GM12892 (cell line): ENCODE results near the gene DISP3.

ENCODE experiments used
- DNase-seq: peaks from one replicate; pipeline ENCODE4 v3.0.0; 2011; ENCODE audit not compliant: insufficient read length
- FAIRE-seq: peaks from 2 replicates; lab custom pipeline; 2011; peaks lifted over from hg19 to GRCh38; lab: Jason Lieb, UNC
- POLR2A ChIP-seq: IDR thresholded peaks from 2 replicates; pipeline ENCODE4 v1.6.1; 2011; ENCODE audit warnings: low read depth, low read length, control low read depth
- POLR2AphosphoS5 ChIP-seq: IDR thresholded peaks from 2 replicates; pipeline ENCODE4 v1.6.1; 2011; ENCODE audit warnings: low read depth, low read length, control low read depth
- TAF1 ChIP-seq: IDR thresholded peaks from 2 replicates; pipeline ENCODE4 v1.6.1; 2011; ENCODE audit warnings: low read depth, mild to moderate bottlenecking, control low read depth, low read length, borderline replicate concordance

DISP3 gene

GRCh38 chr1:11482198-11482597, 3.2 kb downstream of the DISP3 start:
- DNase-seq, result no peak
- no peak for FAIRE-seq
- TF ChIP-seq POLR2A (no peak), TAF1 (no peak), POLR2AphosphoS5 (no peak)

DNA sequence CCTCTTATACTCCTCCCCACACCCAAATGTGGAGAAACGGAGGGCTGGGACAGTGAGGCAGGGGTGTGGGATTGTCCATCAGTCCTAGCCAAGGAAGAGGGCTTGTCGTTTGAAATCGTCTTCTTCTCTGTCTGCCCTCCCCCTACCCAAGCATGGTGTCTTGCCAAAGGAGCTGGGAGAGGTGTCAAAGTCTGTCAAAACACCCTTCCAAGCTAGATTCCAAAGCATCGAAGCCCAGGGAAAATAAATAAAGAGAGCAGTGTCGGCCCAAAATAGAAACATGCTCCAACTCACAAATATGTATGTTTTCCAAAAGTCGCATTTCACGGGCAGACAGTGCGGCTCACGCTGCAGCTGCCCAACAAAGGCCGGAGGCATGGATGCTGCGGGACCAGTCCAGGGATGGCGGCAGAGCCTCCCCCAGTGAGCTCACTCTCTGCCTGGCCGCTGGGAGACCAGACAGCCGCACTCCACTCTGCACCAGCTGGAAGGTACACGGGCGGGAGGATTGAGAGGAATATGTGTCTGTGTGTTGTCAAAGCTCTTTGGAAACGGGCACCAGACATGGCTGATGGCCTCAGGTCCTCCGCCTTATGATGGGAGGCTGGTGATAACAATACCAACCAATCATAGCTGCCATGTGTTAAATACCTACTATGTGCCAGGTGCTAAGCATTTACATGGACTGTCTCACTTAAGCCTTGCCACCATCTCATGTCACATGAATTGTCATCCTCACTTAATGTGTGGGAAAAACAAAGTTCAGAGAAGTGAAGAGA, 3.9 kb downstream of the DISP3 start:
- TF ChIP-seq POLR2A (no peak), POLR2AphosphoS5 (no peak), TAF1 (no peak)
- DNase-seq (no peak), FAIRE-seq (no peak)

GRCh38 chr1:11483581-11484320, 4.8 kb downstream of the DISP3 start:
- DNase-seq (no peak), FAIRE-seq (no peak)
- TF ChIP-seq TAF1, result no peak
- no peak for TF ChIP-seq POLR2A
- no peak for TF ChIP-seq POLR2AphosphoS5

GRCh38 chr1:11484321-11484655, 5.3 kb downstream of the DISP3 start:
- no peak for FAIRE-seq
- DNase-seq, result no peak
- no peak for TF ChIP-seq POLR2AphosphoS5
- TF ChIP-seq TAF1, result no peak
- no peak for TF ChIP-seq POLR2A

DNA sequence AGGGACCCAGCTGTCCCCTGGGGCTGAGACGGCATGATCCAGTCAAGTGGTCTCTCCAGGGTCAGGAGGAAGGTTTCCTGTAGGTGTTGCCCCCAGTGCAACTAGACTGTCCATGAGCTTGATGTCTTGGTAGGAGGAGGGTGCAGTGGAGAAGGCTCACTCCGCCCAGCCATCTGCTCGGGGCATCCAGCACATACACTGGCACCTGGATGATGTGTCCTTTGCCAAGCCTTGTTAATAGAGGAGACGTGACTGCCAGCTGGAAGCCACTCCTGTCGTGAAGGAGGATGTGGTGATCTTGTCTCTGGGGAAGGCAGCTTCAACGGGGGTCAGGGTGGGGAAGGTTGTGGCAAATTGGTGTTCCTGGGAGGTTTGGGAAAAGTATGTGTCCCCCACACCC, 6.2 kb downstream of the DISP3 start:
- FAIRE-seq (no peak), DNase-seq (no peak)
- no peak for TF ChIP-seq TAF1
- TF ChIP-seq POLR2A, result no peak
- TF ChIP-seq POLR2AphosphoS5, result no peak

- FAIRE-seq, result no peak
- DNase-seq, result no peak
- TF ChIP-seq TAF1 (no peak), POLR2A (no peak), POLR2AphosphoS5 (no peak)
Observed at GRCh38 chr1:11486231-11487009, 7.5 kb downstream of the DISP3 start.

GRCh38 chr1:11487196-11487751, 8.3 kb downstream of the DISP3 start:
- no peak for TF ChIP-seq POLR2A
- FAIRE-seq, result no peak

DNA sequence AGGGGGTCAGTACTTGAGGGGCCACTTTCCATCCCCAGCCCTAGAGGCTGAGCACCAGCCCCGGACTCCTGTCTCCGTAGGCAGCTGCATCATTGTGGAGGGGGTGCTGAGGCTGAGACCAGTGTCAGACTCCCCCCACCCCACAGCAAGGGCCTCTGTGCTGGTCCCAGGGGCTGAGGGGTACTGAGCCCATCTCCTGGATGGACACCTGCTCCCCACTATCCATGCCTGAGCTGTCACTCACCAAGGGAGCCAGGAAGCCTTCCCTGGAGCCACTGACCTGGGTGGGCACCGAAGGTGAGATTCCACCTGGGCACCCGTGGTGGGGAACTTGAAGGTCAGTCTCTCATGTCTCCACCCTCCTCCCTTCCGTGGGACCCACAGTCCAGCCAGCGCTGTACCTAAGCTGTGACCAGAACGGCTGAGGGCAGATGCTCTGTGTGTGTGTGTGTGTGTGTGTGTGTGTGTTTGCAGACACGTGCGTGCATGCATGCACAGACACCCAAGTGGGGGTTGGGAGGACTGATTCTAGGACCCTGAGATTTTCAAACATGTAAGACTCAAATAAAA, 9.3 kb downstream of the DISP3 start:
- DNase-seq (no peak), FAIRE-seq (no peak)
- no peak for TF ChIP-seq POLR2A

More at GRCh38 chr1:11487196-11487751, 8.3 kb downstream of the DISP3 start:
- no peak for DNase-seq

DNA sequence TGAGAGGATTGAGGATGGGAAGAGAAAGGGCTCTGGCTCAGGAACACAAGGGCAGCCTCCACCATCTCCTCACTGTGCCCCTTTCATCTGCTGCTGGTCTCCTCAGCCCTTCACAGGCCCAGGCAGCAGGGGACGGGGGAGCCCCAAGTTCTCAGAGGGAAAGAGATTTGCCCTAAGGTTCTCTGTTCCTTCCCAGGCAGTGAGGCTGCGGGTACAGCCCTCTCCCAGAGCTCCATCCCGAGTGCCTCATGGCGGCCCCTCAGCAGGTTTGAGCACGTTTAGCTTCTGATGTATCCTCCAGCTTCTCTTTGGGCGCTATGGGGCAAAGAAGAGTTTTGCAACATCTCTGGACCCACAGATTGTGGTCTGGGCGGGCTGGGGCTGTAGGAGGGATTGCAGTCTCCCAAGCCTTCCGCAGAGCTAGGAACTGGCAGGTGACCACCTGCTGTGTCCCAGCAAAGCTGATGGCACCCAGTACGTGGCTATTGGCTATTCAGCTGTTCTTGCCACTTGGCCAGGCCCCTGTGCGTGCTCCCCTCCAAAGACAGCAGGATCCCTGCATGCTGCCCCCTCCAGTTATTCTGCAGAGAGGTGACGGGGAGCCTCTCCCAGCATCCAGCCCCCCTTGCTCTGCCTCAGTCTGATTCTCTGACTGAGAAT, 10.1 kb downstream of the DISP3 start:
- no peak for TF ChIP-seq POLR2AphosphoS5
- TF ChIP-seq POLR2A, result no peak
- TF ChIP-seq TAF1, result no peak
- FAIRE-seq, result no peak
- no peak for DNase-seq

DNA sequence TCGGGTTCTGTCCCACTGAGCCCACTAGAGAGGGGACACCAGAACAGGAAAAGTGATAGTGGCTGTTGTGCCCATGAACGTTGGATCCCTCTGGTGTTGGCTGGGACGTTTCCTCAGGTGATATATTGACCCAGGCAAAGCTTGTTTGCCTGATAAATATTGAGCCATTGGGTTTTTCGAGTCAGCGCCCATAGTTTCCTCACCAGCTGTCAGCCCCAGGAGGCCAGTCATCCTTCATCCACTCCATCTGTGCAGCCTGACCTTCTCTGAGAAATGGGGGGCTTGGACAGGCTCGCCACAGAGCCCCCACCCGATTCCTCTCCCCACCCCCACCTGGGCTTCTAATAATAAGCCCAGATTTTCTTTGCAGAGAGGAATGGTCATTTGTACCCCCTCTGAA, 13.3 kb downstream of the DISP3 start:
- no peak for DNase-seq
- TF ChIP-seq POLR2A (no peak), POLR2AphosphoS5 (no peak), TAF1 (no peak)
- FAIRE-seq, result no peak
